GM12864 (cell line): ENCODE measurements around the gene SLC35F3.

ENCODE experiments used
- DNase-seq: peaks from one replicate; pipeline ENCODE4 v3.0.0-alpha.2; 2011; ENCODE audit warnings: low read depth
- H3K4me3 ChIP-seq: 2 replicates; pipeline ENCODE4 v1.5.1; 2011; ENCODE audit warnings: mild to moderate bottlenecking, low read depth, low read length, control low read depth
- TF ChIP-seq, protein P1 (sequence below): IDR thresholded peaks from 2 replicates; pipeline ENCODE4 v1.5.1; 2011; ENCODE audit warnings: low read depth, mild to moderate bottlenecking, moderate library complexity, low read length, control low read depth, inconsistent platforms; ENCODE audit errors: missing control alignments

Gene SLC35F3

DNA sequence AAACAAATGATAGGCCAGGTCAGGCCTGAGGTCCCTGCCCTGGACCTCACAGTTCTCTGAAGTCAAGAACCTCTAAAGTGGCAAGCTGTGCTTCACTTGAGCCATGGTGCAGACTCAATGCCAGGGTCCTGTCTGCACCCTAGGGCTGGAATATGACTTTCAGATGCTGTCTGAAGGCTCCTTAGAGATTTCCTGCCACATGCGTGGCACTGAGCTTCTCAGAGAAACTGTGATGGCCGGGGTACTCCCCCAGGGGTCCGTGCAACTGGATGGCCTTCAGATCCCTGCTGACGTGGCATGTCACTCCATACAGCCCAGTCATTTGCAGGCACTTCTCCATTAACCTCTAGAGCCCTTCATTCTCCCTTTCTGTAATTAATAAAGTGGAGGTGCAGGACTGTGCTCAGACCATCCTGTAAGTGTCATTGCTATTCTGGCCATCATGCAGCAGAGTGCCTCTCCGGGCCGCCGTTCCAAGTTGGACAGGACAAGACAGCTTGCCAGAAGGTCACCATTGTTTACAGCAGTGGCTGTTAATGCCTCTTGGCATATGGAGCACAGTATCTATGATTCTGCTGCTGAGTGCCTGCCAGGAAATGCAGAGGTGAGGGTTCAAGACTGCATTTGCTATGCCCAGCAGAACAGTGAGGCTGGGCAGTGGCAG, 263.7 kb downstream of the SLC35F3 start:
- no peak overlapping the region for H3K4me3 ChIP-seq
- no peak for DNase-seq
- TF ChIP-seq, protein P1, sequence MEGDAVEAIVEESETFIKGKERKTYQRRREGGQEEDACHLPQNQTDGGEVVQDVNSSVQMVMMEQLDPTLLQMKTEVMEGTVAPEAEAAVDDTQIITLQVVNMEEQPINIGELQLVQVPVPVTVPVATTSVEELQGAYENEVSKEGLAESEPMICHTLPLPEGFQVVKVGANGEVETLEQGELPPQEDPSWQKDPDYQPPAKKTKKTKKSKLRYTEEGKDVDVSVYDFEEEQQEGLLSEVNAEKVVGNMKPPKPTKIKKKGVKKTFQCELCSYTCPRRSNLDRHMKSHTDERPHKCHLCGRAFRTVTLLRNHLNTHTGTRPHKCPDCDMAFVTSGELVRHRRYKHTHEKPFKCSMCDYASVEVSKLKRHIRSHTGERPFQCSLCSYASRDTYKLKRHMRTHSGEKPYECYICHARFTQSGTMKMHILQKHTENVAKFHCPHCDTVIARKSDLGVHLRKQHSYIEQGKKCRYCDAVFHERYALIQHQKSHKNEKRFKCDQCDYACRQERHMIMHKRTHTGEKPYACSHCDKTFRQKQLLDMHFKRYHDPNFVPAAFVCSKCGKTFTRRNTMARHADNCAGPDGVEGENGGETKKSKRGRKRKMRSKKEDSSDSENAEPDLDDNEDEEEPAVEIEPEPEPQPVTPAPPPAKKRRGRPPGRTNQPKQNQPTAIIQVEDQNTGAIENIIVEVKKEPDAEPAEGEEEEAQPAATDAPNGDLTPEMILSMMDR = no peak

DNA sequence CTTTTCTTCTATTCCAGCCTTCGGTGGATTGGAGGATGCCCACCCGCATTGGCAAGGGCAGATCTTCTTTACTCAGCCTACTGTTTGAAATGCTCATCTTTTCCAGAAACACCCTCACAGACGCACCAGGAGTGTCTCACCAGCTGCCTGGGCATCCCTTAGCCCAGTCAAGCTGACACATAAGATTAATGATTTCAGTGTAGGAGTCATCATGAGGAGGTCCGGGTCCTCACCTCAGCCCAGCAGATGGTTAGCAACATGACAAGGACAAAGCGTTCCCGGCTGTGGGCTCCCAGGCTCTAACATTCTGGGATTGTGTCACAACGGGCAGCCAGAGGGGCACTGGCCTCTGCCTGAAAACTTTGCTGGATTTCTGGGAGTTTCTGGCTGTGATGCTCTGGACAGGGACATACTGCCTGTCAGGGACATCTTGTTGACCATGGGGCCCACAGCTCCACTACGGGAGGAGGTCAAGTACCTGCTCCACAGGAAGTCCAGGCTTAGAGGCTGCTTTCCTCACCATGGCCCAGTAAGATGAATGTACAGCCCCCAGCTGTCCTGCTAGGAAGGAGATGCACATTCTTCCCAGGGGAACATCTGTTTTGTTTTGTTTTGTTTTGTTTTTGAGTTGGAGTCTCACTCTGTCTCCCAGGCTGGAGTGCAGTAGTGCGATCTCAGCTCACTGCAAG, 264.8 kb downstream of the SLC35F3 start:
- no peak overlapping the region for H3K4me3 ChIP-seq
- no peak for DNase-seq

DNA sequence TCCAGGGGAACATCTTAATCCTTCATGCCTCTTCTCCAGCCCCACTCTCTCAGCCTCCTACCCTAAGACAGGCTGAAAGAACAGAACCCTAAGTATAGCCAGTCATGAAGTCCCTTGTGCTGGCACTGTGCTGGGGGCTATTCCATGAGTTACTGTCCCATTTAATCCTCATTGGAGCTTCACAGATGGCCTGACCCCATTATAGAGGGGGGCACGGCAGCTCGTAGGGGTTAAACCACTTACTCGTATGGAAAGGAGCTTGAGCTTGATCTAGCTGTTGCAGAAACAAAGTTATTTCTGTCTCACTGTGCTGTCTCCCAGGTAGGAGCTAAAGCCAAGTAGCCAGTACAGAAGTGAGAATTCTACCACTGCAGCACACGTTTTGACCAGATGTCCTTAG, 265.6 kb downstream of the SLC35F3 start:
- DNase-seq = no peak
- no peak overlapping the region for H3K4me3 ChIP-seq
- TF ChIP-seq, protein P1 = no peak

More for the DNA sequence above, 264.8 kb downstream of the SLC35F3 start:
- TF ChIP-seq, protein P1 = no peak

DNA sequence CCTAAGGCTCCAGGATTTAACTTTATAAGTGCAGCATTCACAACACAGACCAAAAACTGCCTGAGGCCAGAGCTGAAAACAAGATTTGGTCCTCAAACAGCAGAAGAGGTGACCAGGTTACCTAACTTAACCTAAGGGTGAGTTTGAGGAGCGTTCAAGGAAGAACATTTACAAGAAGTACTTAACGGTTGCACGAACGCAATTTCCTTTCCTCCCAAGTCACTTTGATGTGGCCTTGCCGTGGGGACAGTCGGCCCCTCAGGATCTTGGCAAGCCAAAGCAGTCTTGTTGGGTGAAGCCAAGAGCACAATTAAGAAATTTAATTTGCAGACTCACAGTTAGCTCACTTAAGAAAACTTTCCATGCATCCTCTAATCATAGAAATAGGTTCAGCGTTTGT, 266.1 kb downstream of the SLC35F3 start:
- no peak overlapping the region for H3K4me3 ChIP-seq
- DNase-seq = no peak

DNA sequence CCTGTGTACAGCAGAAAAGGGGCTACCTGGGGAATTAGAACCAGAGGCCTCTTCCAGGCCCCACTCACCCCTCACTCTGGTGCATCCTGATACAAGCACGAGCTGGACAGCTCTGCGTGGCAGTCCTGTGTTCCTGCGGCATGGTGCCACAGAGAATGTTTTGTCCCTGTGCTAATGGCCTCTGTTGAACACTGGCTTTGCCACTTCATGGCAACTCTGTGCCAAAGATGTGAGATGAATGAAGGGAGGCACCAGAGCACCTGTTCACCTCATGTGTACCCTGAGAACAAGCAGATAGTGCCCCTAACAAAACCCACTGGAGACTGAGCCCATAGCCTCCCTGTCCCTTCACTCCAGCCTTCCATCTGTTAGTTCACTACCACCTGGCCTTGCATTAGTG, 269.5 kb downstream of the SLC35F3 start:
- no peak for DNase-seq
- TF ChIP-seq, protein P1 = no peak

More for the DNA sequence above, 266.1 kb downstream of the SLC35F3 start:
- TF ChIP-seq, protein P1 = no peak

DNA sequence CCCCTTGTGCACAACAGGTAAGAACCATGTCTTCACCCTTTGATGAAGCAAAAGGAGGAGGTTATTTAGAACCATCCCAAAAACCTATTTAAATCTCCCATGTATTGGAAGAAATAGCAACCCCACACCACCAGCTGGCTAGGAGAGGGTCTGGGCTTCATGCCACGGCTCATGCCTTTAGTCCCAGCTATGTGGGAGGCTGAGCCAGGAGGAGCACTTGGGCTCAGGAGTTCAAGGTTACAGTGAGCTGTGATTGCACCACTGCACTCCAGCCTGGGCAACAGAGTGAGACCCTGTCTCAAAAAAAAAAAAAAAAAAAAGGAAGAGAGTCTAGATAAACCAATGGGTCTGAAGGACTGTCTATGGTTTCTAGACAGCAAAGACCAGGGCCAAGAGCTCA, 270.9 kb downstream of the SLC35F3 start:
- DNase-seq = no peak
- TF ChIP-seq, protein P1 = no peak
- H3K4me3 ChIP-seq = no peak overlapping the region

More for the DNA sequence above, 269.5 kb downstream of the SLC35F3 start:
- H3K4me3 ChIP-seq = no peak overlapping the region
